GM21423 (cell line): ENCODE results near the gene MYO18B.
"Not testable (repeated sequence)": the region's sequence is repeated elsewhere in the genome, so short reads cannot be mapped to it uniquely, and the experiment has no call there.

ENCODE experiments used
- ATAC-seq: cut with Tn5 transposase; IDR thresholded peaks from one replicate; pipeline ENCODE4 v1.9.1; 2021; ENCODE audit warnings: mild to moderate bottlenecking, moderate library complexity; ENCODE audit not compliant: unreplicated experiment

MYO18B gene

DNA sequence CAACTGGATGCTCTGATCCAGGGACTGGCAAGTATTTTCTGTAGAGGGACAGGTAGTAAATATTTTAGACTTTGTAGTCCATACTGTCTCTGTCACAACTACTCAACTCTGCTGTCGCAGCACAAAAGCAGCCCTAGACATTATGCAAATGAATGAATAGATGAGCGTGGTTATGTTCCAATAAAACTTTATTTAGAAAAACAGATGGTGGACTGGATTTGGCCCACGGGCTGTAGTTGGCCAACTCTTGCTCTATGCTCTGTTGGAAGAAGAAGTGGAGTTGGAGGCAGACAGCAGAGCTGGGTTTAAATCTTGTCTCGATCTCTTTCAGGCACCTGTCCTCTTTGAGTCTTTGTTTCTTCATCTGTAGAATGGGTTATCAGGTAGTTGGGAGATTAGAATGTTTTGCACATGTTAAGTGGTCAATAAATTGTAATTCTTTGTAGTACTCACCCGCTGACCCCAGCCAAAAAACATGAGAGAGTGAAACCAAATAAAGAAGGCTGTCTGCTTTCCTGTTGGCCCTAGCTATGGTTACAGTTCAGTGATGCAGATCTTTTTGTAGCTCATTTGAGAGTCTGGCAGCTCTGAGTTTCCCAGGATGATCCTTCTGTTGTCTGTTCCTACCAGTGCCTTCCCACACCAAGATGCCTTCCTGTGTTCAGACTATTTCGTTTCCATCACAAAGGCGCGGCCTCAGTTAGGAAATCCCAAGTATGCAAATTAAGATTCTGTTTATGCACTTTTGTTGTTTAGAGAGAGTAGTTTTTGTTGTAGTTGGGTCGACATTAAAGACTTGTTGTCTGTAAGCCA is 229.2 kb downstream of the MYO18B start:
- no peak for ATAC-seq

DNA sequence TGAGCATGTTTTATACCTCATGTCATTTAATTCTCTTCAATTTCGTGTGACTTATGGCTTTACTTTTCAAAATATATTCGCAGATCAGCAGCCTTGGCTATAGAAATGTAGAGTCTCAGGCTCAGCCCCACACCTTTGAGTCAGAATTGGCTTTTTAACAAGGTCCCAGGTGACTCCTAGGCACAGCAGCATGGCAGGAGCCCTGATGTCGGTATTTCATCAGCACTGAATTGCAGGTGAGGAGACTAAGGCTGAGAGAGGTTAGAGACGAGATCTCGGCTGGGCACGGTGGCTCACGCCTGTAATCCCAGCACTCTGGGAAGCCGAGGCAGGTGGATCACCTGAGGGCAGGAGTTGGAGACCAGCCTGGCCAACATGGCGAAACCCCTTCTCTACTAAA is 230.4 kb downstream of the MYO18B start:
- no peak for ATAC-seq

DNA sequence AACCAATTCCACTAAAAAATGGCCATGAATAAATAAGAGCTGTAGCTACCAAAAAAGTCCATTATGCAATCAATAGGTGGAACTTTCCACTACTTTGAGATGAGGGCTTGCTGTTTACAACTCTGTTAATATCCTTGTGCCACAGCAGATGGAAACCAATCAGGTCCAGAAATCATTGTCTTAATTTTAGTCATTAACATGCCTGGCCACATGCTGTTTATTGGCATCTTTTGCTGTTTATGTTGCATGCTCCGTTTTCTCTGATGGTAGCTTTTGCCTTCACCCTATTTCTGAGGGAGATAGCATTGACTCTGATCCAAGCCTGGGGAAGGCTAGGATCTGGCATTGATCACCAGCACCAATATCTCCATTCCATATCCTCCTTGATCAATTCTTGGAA is 234.4 kb downstream of the MYO18B start:
- no peak for ATAC-seq

DNA sequence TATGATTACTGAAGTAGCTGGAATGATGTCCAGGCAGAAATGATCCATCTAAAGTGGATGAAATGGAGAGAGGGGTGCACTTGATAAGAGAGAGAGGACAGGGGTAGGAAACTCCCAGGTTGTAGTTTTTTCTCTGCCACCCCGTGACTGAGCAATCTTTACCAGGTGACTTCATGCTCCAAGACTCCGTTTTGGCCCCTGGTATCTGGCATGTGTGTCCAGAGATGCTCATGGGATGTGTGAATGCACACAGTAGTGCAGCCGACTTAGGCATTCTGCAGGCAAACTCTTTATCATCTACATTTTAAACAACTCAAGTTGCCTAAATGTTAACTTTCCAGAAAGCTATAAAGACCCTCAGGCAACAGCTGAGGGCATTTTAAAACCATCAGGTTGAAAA is 238.0 kb downstream of the MYO18B start:
- no peak for ATAC-seq

DNA sequence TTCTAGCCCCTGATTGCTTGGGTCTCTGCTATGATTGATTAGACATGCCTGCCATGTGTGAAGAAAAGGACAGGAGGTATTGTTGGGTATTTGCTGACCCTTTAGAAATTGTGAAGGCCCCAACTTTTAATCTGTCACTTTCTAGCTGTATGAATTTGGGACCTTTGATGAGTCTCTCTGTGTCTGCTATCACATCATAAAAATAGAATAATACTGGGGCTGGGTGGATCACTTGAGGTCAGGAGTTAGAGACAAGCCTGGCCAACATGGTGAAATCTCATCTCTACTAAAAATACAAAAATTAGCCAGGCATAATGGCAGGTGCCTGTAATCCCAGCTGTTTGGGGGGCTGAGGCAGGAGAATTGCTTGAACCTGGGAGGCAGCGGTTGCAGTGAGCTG is 242.9 kb downstream of the MYO18B start:
- ATAC-seq, result not testable (repeated sequence)

DNA sequence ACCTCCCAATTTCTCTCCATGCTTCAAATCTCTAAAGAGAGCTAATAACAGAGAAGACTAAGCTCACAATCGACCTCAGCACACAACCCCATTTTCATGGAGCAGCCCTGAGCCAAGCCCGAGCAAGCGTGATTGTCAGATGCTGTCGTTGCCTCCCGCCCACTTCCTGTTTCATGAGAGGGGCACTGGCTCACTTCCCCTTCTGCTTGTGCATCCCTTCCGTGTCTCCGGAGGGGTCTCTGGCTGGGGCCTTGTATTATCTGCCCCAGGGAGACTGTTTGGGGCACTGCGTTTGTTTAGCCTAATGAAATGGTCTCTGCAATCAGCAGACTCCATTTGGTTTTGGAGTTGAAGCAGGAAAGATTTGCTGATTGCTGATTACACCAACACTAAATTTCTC is 246.0 kb downstream of the MYO18B start:
- no peak for ATAC-seq

DNA sequence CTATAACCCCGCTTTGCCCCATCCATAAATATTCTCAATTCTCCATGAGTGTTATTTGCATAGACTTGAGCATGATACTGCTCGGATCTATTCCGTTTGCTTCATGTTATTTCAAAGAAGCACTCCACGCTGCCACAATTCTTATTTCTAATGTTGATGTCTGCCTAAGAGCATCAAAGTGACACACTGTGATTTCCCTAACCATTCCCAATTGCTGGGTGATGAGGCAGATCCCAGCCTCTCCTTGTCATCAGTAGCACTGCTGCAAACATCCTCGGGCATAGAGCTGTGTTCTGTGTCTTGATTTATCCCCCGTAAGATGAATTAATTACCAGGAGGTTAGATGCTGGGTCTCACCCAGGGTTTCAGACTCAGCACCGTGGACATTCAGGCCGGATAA is 249.0 kb downstream of the MYO18B start:
- no peak for ATAC-seq

DNA sequence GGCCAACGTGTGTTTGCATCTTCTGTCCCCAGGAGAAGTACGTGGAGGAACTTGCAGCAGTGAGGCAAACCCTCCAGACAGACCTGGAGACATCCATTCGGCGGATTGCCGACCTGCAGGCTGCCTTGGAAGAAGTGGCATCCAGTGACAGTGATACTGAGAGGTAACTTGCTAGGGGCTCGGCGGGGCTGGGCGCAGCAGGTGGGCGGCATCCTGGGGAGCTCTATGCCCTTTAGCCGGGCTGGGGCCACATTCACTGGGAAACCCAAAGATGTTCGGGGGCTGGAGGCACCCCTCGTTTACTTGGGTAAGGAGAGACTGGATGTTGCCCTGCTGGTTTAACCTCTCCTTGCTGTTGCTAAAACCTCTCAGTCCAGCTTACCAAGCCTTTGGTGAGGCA is 250.3 kb downstream of the MYO18B start:
- ATAC-seq, result no peak

DNA sequence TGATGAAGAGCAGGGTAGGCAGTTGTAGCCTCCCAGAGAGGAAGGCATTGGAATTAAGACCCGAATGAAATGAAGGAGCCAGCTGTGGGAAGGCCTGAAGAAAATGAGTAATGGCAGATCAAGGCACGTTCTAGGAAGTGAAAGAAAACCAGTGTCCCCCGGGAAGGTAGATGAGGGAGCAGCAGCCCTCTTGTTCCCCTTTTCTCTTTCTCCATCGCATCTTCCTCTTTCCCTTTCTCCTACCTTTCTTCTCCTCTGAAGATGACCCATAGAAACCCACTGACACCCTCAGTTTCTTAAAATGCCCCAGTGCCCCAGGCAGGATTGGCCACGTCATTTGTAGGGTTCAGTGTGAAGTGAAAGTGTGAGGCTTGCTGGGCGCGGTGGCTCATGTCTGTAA is 254.7 kb downstream of the MYO18B start:
- no peak for ATAC-seq

DNA sequence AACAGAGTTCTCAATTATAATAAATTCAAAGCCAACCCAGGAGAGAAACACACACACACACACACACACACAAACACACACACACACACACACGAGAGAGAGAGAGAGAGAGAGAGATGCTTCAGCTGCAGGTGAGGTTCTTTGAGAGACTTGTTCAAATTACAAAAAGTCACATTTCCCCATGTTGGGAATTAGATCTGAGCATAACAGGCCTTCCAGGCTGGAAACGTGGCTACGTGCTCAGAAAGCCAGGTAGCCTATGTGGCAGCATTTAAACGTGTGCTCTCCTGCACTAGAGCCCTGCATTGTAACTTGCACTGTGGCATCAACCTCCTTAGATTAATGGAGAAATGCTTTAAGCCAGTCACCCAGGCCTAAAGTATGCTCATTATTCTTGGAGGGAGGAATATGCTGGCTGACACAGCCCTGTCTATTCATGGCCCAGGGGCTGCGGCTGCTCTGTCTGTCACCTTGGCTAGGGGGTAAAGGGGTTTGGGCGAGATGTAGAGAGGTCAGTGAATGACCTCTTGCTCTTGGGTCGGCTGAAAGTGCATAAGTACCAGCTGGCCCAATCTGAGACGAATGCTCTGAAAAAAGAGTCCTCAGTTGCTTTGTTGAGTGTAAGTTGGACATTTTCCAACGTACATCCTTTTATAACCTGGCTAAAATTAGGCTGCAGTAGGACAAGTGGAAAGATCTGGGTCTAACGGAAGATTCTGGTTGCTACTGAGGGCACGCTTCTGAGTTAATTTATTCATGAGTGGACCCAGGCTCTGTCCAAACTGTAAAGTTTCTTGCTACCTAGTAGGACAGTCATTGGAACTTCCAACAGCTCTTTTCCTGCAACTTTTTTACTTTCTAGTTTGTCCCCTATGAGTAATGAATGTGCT is 256.1 kb downstream of the MYO18B start:
- ATAC-seq, result no peak

DNA sequence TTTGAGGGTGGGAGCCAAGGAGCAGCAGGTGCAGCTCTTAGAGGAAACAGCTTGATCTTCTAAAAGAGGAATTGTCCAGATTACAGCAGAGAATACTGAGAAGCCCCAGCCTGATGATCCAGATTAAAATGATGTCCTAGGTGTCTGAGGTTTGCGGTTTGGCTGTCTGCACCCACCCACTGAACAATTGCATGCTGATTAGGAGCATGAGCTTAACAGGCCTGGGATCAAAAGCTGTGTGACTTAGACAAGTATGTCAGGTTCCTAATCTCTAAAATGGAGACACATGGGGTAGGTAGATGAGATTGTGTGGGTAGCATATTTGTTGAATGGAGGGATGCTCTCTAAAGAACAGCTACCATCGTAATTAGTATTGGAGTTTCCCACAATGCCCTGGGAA is 260.5 kb downstream of the MYO18B start:
- ATAC-seq, result no peak

DNA sequence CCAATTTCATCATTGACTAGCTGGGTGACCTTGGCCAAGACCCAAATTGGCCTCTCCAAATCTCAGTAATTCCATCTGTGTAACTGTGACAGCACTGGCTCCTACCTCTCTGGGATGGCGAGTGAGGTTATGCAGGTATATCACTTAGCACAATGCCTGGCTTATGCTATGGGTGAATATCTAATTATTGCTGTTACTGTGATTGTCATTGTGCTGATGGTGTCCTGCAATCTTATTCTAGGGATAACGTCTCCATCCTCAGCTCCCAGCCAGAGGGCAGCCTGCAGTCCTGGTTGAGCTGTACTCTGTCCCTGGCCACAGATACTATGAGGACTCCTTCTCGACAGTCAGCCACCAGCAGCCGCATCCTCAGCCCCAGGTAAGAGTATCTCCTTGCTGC is 262.5 kb downstream of the MYO18B start:
- no peak for ATAC-seq

DNA sequence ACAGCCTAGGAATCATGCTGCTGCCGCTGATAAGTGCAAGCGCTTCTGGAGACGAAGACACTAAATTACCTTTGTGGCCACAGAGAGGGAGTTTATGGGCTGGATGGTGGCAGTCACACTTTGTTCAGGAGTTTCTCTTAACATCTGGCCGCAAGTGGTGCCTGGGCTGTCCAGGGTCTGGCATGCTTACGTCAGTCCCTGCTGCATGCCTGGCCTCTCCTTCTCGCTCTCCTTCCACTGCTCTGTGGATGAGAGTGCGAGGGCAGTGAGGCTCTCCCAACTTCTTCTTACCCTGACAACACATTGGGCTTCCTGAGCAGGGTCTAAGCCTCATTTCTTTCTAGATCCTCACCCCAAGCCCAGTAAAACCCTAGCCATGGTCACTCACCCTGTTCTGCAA is 266.6 kb downstream of the MYO18B start:
- ATAC-seq, result no peak

DNA sequence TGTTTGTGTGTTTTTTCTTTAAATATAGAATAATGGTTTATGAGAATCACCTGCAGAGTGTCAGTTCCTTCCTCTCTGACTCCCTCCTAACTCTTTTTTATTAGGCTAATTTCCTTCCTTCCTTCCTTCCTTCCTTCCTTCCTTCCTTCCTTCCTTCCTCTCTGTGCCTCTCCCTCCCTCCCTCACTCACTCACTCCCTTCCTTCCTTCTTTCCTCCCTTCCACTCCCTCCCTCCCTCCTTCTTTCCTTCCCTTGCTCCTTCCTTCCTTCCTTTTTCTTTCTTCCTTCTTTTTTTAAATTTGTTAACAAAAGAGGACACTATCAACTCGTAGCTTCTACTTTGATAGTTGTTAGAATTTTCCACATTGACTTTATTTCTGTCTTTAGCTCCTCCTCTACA is 274.9 kb downstream of the MYO18B start:
- no peak for ATAC-seq

DNA sequence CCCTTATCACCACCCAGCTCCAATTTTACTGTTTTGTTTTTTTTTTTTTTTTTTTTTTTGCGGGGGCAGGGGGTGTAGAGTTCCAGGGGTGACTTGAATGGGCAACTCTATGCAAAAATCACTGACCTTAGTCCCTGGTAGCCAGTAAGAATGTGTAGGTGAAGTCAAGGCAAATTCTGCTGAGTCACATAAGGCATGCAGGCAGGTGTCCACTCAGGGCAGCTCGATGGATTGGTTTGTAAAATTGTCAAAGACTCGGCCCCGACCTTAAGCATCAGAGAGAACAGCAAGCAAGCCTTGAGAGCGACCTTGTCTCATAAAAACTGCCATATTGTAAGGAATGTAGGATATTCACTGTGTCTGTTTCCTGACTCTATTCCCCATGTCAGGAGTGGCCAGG is 275.9 kb downstream of the MYO18B start:
- ATAC-seq, result no peak

DNA sequence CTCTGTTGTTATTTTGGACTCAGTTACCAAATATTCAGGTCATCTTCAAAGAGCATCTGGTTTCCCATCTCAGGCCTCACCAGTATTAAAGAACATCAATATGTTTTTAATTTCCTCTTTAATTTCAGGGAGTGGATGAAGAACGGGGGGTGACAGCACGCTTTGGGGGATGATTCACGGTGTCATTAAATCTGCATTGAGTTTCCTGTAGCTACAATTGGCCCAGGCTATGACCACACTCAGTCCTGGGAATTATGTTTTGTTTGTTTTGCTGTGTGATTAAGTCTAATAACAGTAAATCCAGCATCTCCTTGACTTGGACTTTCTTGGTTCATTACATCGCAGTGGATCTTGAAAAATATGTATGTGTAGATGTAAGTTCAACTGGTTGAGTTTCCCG is 277.6 kb downstream of the MYO18B start:
- ATAC-seq, result no peak

DNA sequence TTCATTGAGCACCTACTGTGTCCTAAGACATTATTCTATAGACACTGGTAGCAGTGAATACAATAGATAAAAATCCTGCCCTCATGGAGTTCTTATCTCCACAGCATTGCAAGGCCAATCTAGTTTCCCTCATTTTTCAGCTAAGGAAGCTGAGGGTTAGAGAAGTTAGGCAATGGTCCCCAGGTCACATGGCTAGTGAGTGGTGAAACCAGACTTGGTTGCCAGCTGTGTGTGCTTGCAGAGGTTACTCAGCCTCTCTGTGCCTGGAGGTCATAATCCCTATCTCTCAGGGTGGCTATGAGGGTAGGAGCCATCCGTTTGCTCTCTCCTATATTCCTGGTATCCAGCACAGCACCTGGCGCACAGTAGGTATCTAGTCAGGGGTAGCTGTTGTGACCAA is 279.5 kb downstream of the MYO18B start:
- ATAC-seq, result no peak

DNA sequence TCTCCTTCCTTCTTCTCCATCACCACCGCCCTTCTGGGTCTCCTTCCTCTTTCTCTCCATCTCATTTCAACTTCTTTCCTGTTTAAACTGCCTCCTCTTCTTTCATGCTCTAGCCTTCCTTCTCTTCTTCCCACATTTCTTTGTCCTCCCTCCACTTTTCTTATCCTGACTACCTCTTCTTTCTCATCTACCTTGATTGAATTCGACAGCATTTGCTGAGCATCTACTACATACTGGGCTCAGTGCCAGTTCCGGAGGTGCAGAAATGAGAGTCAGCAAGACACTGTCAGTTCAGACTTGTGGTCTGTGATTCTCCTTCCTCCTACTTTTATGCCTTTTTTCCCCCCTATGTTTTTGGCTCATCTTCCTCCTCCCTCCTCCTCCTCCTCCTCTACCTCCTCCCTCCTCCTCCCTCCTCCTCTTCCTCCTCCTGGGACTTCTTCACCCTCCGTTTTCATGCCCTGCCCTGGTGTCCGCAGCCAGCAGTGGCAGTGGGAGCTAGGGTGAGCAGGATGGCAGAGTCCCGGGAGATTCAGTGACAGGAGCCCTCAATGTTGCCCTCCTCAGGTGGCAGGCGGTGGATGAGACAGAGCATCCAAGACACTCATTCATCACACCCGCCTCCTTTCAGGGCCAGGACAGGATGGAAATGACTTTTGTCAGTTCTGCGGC is 281.3 kb downstream of the MYO18B start:
- no peak for ATAC-seq

DNA sequence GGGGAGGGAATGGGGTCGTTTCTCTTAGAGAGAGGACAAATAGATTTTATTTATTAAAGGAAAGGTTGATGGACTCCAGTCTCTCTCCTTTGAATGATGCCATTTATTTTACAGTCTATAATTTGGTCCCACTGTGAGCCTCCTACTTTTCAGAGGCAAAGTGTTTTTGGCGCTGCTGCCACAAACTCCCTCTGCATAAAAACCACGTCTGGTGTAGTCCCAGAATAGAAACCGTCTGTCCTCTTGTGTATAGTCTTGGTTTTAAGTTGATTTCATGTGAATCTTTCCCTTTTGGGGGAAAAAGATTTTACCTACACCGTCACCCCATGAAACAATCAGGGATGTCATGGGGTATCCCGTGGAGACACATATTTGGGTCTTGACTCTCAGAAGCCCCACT is 283.6 kb downstream of the MYO18B start:
- ATAC-seq, result no peak

DNA sequence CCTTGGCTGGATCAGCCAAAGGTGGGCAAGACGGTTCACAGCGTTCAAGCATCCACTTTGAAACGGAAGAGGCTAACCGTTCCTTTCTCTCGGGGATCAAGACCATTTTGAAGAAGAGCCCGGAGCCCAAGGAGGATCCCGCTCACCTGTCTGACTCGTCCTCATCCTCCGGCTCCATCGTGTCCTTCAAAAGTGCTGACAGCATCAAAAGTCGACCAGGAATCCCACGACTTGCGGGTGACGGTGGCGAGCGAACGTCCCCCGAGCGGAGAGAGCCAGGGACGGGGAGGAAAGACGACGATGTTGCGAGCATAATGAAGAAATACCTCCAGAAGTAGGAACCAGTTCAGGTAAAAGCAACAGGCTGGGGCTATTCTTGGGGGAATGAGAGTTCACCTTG is 285.4 kb downstream of the MYO18B start:
- ATAC-seq, result no peak

DNA sequence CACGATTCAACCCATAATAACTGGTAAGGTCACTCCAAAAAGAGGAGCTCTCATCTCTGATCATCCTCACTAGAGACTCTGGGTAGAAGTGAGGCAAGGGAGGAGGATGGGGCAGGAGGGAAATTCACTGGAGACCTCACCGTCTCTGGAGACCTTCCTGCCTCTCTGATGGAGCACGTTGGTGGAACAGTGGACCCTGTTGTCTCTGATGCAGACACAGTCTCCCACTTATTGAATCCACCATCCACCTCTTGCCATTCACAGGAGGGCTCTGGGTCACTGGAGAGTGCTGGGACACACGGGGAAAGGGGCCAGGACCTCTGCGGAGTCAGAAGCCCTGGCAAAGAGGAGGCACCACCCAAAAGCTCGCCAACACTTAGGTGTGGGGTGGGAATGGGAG is 289.7 kb downstream of the MYO18B start:
- no peak for ATAC-seq

DNA sequence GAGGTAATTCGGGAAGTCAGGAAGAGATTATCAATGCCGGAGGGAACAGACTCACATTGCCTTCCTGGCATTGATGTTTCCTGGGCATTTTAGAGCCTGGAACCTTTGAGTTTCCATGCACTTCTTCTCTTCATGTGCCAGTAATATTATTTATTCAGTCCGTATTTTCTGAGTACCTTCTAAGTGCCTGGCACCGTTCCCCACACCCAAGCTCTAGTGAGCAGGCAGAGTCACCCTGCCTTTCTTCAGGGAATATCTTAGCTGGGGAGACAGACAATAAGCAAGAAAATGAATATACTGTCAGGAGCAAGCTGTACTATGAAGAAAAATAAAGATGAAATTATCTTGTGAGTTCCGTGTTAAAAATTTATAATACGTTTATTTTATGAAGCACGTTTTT is 291.1 kb downstream of the MYO18B start:
- ATAC-seq, result no peak
